PC-9 (cell line): ENCODE measurements around the gene ADAM23. TPM values are rescaled to one million over a fixed set of nuclear protein-coding genes. Genes with fewer than 3 reads are reported as not detected.

Source experiments
- BruUV-seq: library from RNA; stranded (reverse); fragments of 400-500 nt; replicated peaks from 2 replicates; lab custom pipeline; 2021; lab: Mats Ljungman, UMichigan
- CTCF ChIA-PET: fragments of 300-600 bp; sonication (Branson Sonifier 250); formaldehyde crosslinking; loops from one replicate; lab custom pipeline; 2022; ENCODE audit warnings: antibody characterized with exemption; lab: Charles Lee
- POLR2A ChIA-PET: fragments of 300-600 bp; sonication (Branson Sonifier 250); formaldehyde crosslinking; loops from one replicate; lab custom pipeline; 2022; ENCODE audit warnings: antibody characterized with exemption; ENCODE audit not compliant: unreplicated experiment; lab: Charles Lee
- DNase-seq, 2 experiments: peaks; one replicate each; pipeline versions ENCODE4 v3.0.0 to v3.0.0-alpha.2; 2015 to 2022; ENCODE audit warnings: mixed read lengths in 1 of 2
- H2AFZ ChIP-seq: fragments of 200-600 bp; sonication (generic); 2 replicates; pipeline ENCODE4 v1.8.1; 2017; ENCODE audit warnings: antibody characterized with exemption
- H3F3A ChIP-seq: fragments of 200-600 bp; sonication (generic); 2 replicates; pipeline ENCODE4 v1.8.1; 2017; ENCODE audit warnings: antibody characterized with exemption, mild to moderate bottlenecking, low read depth; ENCODE audit not compliant: insufficient read depth
- H3K27ac ChIP-seq: fragments of 200-600 bp; sonication (generic); 2 replicates; pipeline ENCODE4 v1.6.1; 2016; ENCODE audit warnings: mixed run types
- H3K27me3 ChIP-seq: fragments of 200-600 bp; sonication (generic); 2 replicates; pipeline ENCODE4 v1.6.1; 2016; ENCODE audit warnings: low read depth, mixed run types; ENCODE audit not compliant: insufficient read depth
- H3K36me3 ChIP-seq: fragments of 200-600 bp; sonication (generic); 2 replicates; pipeline ENCODE4 v1.6.1; 2016; ENCODE audit warnings: low read depth, mixed run types
- H3K4me1 ChIP-seq: fragments of 200-600 bp; sonication (generic); replicated peaks from 2 replicates; pipeline ENCODE4 v1.6.1; 2016; ENCODE audit warnings: mixed run types; ENCODE audit not compliant: insufficient read depth
- H3K4me2 ChIP-seq: fragments of 200-600 bp; sonication (generic); 2 replicates; pipeline ENCODE4 v1.6.1; 2017; ENCODE audit warnings: mixed run types
- H3K4me3 ChIP-seq: fragments of 200-600 bp; sonication (generic); 2 replicates; pipeline ENCODE4 v1.6.1; 2016; ENCODE audit warnings: mixed run types
- H3K79me2 ChIP-seq: fragments of 200-600 bp; sonication (generic); 2 replicates; pipeline ENCODE4 v1.6.1; 2017; ENCODE audit warnings: low read depth, mixed run types
- H3K9me2 ChIP-seq: fragments of 200-600 bp; sonication (generic); 2 replicates; pipeline ENCODE4 v1.8.1; 2017; ENCODE audit warnings: mild to moderate bottlenecking; ENCODE audit not compliant: insufficient read depth
- H3K9me3 ChIP-seq: fragments of 200-600 bp; sonication (generic); 2 replicates; pipeline ENCODE4 v1.8.1; 2016; ENCODE audit warnings: low read depth; ENCODE audit not compliant: insufficient read depth
- H4K20me1 ChIP-seq: fragments of 200-600 bp; sonication (generic); 2 replicates; pipeline ENCODE4 v1.8.1; 2017; ENCODE audit not compliant: insufficient read depth
- EZH2 ChIP-seq: fragments of 200-600 bp; sonication (generic); IDR thresholded peaks from 2 replicates; pipeline ENCODE4 v1.8.0; 2017; ENCODE audit warnings: antibody characterized with exemption, low read depth
- intact Hi-C: fragments of 100-400 bp; cut with micrococcal nuclease; formaldehyde crosslinking; loops from one replicate; pipeline ENCODE4 v1.10.0; 2022; ENCODE audit not compliant: unreplicated experiment
- total RNA-seq: library from RNA; stranded (reverse); gene quantifications from 2 replicates; pipeline ENCODE4 v1.2.3, GENCODE V29; 2021
- TF ChIP-seq, protein P1 (sequence below): fragments of 200-600 bp; sonication (generic); conservative IDR thresholded peaks from 2 replicates; pipeline ENCODE4 v1.6.1; 2017; ENCODE audit warnings: mixed run types, antibody characterized with exemption, mild to moderate bottlenecking, moderate library complexity

Gene ADAM23
- total RNA-seq, 1 experiment from 2014 or later, result 12.0 TPM

DNA sequence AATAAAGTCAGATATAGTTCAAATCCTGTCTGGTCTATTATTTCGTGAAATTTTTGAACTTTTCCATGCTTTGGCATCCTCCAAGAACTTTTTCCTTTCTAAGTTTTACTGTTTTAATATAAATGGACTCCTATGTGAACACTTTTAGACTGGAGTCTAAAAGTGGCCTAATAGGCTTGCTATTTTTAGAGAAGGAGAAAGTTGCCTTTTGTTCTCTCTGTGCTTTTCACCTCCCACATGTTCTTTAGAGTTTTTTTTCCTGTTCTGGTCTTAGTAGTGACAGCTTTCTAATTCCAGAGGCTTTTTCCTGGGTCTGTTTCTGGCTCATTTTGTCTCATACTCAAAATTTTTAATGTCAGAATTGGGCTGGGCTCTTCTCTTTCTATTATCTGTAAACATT is 72.2 kb downstream of the ADAM23 start:
- Histone ChIP-seq H3K27ac (no peak overlapping the region), H3K79me2 (no peaks in the 10 kb centered on the region), H3F3A (no peaks in the 10 kb centered on the region), H2AFZ (no peak overlapping the region), H3K36me3 (no peaks in the 10 kb centered on the region), H3K4me1 (no peaks in the 10 kb centered on the region), H4K20me1 (no peaks in the 10 kb centered on the region), H3K4me2 (no peak overlapping the region), H3K4me3 (no peak overlapping the region), H3K9me3 (no peaks in the 10 kb centered on the region), H3K9me2 (no peaks in the 10 kb centered on the region), H3K27me3 (no peaks in the 10 kb centered on the region)
- intact Hi-C loops, result no loop called here
- no peak for TF ChIP-seq EZH2
- TF ChIP-seq, protein P1, sequence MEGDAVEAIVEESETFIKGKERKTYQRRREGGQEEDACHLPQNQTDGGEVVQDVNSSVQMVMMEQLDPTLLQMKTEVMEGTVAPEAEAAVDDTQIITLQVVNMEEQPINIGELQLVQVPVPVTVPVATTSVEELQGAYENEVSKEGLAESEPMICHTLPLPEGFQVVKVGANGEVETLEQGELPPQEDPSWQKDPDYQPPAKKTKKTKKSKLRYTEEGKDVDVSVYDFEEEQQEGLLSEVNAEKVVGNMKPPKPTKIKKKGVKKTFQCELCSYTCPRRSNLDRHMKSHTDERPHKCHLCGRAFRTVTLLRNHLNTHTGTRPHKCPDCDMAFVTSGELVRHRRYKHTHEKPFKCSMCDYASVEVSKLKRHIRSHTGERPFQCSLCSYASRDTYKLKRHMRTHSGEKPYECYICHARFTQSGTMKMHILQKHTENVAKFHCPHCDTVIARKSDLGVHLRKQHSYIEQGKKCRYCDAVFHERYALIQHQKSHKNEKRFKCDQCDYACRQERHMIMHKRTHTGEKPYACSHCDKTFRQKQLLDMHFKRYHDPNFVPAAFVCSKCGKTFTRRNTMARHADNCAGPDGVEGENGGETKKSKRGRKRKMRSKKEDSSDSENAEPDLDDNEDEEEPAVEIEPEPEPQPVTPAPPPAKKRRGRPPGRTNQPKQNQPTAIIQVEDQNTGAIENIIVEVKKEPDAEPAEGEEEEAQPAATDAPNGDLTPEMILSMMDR, result no peak
- ChIA-PET POLR2A (no interaction called here), CTCF (no interaction called here)
- no peak for DNase-seq
- BruUV-seq, result no TSS peak

DNA sequence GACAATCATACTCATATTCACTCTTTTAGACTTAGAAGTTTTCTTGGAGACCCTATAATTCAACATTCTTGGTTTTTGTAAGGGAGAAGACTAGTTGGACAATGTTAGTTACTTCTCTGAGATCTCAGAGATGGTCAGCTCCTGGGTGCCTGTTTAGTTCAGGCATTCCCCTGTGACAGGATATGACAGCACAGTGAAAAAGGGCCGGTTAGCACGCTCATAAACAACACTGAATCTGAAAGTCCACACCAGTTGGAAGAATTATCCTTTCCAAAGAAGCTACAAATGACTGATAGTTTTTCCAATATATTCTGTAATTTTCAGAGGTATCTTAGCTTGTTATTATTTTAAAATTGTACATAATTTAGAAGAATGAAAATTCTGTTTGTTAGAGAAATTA is 75.7 kb downstream of the ADAM23 start:
- intact Hi-C loops, result no loop called here
- Histone ChIP-seq H3K4me1 (no peaks in the 10 kb centered on the region), H3K27me3 (no peaks in the 10 kb centered on the region), H3K36me3 (no peaks in the 10 kb centered on the region), H3K9me2 (no peaks in the 10 kb centered on the region), H3F3A (no peaks in the 10 kb centered on the region), H4K20me1 (no peaks in the 10 kb centered on the region), H2AFZ (no peak overlapping the region), H3K4me2 (no peak overlapping the region), H3K9me3 (no peaks in the 10 kb centered on the region), H3K27ac (no peak overlapping the region), H3K79me2 (no peaks in the 10 kb centered on the region), H3K4me3 (no peak overlapping the region)
- ChIA-PET CTCF (no interaction called here), POLR2A (no interaction called here)
- DNase-seq, result no peak
- TF ChIP-seq, protein P1, result no peak
- no peak for TF ChIP-seq EZH2
- no TSS peak for BruUV-seq

DNA sequence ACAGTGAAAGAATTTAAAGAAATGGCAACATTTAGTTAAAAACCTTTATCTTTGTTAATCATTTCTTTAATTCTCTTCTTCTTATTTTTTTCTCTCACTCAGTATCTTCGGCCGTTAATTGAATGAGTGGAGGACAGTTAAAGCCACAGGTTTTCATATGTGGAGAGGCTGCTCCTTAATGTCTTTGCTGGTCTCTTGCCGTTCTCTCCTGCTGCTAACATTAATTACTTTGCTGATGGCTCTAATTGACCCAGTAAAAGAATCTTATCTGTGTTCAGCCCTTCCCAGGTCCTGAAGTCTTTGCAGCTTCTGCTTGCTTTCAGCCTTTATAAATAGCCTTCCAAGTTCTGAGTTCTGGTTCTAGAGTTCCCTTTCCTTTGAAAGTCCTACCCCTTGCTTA is 77.1 kb downstream of the ADAM23 start:
- H3K4me3 ChIP-seq, result no peak overlapping the region
- no peaks in the 10 kb centered on the region for H4K20me1 ChIP-seq
- H3K9me2 ChIP-seq, result no peaks in the 10 kb centered on the region
- no peaks in the 10 kb centered on the region for H3K27me3 ChIP-seq
- no peak overlapping the region for H2AFZ ChIP-seq
- H3K27ac ChIP-seq, result no peak overlapping the region
- no peaks in the 10 kb centered on the region for H3K36me3 ChIP-seq
- ChIA-PET CTCF (no interaction called here), POLR2A (no interaction called here)
- BruUV-seq, result no TSS peak
- TF ChIP-seq, protein P1, result no peak
- TF ChIP-seq EZH2, result no peak
- no peaks in the 10 kb centered on the region for H3K4me1 ChIP-seq
- intact Hi-C loops, result no loop called here
- DNase-seq, result no peak
- no peaks in the 10 kb centered on the region for H3K79me2 ChIP-seq
- H3F3A ChIP-seq, result no peaks in the 10 kb centered on the region
- H3K4me2 ChIP-seq, result no peak overlapping the region
- H3K9me3 ChIP-seq, result no peaks in the 10 kb centered on the region
